Epithelial cell of esophagus (primary cell): ENCODE measurements around the gene PFKFB2.
A peak's percentile ranks its signal among the peaks of the same experiment; 100 is the strongest.

Experiments used
- DNase-seq: peaks from one replicate; pipeline ENCODE4 v3.0.0; 2010; ENCODE audit warnings: low read depth
- H3K4me3 ChIP-seq: 2 replicates; pipeline ENCODE4 v1.5.1; 2011; ENCODE audit warnings: mild to moderate bottlenecking, low read length, control low read depth
- CTCF ChIP-seq: IDR thresholded peaks from 2 replicates; pipeline ENCODE4 v1.5.1; 2011; ENCODE audit warnings: low read depth, mild to moderate bottlenecking, low read length, control low read depth, inconsistent platforms; ENCODE audit not compliant: insufficient read depth; ENCODE audit errors: missing control alignments

The PFKFB2 gene

GRCh38 chr1:207050480-207051190, 2.4 kb upstream of the PFKFB2 start:
- H3K4me3 ChIP-seq: peak overlapping the region; percentile 99
- peak; percentile 95 for DNase-seq
- TF ChIP-seq CTCF: no peak

GRCh38 chr1:207051191-207051943, 1.7 kb upstream of the PFKFB2 start, which contains the start of gene YOD1:
Gene YOD1 (minus strand): TSS chr1:207051208. CDS start chr1:207051030, 178 bp downstream.
- no peak for TF ChIP-seq CTCF
- DNase-seq: peak; percentile 81
- H3K4me3 ChIP-seq: peak within 1 kb of the TSS; percentile 99

- TF ChIP-seq CTCF: no peak
- H3K4me3 ChIP-seq: no peak overlapping the region
Observed at GRCh38 chr1:207054491-207054890, 1.4 kb downstream of the PFKFB2 start.

GRCh38 chr1:207055386-207056001, 2.4 kb downstream of the PFKFB2 start:
- no peak for TF ChIP-seq CTCF
- H3K4me3 ChIP-seq: no peak overlapping the region

More at GRCh38 chr1:207054491-207054890, 1.4 kb downstream of the PFKFB2 start:
- DNase-seq: no peak

GRCh38 chr1:207056673-207057072, 3.6 kb downstream of the PFKFB2 start:
- TF ChIP-seq CTCF: no peak
- no peak for DNase-seq
- no peak overlapping the region for H3K4me3 ChIP-seq

More at GRCh38 chr1:207055386-207056001, 2.4 kb downstream of the PFKFB2 start:
- no peak for DNase-seq

GRCh38 chr1:207058252-207058651, 5.2 kb downstream of the PFKFB2 start:
- TF ChIP-seq CTCF: no peak
- no peak overlapping the region for H3K4me3 ChIP-seq
- no peak for DNase-seq
